Hepatocyte (in vitro differentiated cells): ENCODE results near the gene CEP83. TPM values are rescaled to one million over a fixed set of nuclear protein-coding genes. Genes with fewer than 3 reads are reported as not detected.

ENCODE experiments used
- DNase-seq: peaks from one replicate; pipeline ENCODE4 v3.0.0-alpha.2; 2016; ENCODE audit warnings: low spot score
- H2AFZ ChIP-seq: fragments of 200-600 bp; sonication (generic); 2 replicates; pipeline ENCODE4 v1.6.0; 2016; ENCODE audit warnings: antibody characterized with exemption, mild to moderate bottlenecking
- H3K27ac ChIP-seq: fragments of 200-600 bp; sonication (generic); 2 replicates; pipeline ENCODE4 v1.5.1; 2016; ENCODE audit warnings: mild to moderate bottlenecking
- H3K27me3 ChIP-seq: fragments of 200-600 bp; sonication (generic); 2 replicates; pipeline ENCODE4 v1.6.1; 2016
- H3K36me3 ChIP-seq: fragments of 200-600 bp; sonication (generic); replicated peaks from 2 replicates; pipeline ENCODE4 v1.5.1; 2016; ENCODE audit warnings: low read depth; ENCODE audit not compliant: insufficient read depth
- H3K4me1 ChIP-seq: fragments of 200-600 bp; sonication (generic); 2 replicates; pipeline ENCODE4 v1.5.1; 2016; ENCODE audit warnings: mild to moderate bottlenecking, moderate library complexity; ENCODE audit not compliant: insufficient read depth
- H3K4me2 ChIP-seq: fragments of 200-600 bp; sonication (generic); 2 replicates; pipeline ENCODE4 v1.6.0; 2016
- H3K4me3 ChIP-seq: fragments of 200-600 bp; sonication (generic); 2 replicates; pipeline ENCODE4 v1.5.1; 2016; ENCODE audit warnings: mild to moderate bottlenecking
- H3K79me2 ChIP-seq: fragments of 200-600 bp; sonication (generic); 2 replicates; pipeline ENCODE4 v1.6.0; 2017; ENCODE audit warnings: mild to moderate bottlenecking
- H3K9me2 ChIP-seq: fragments of 200-600 bp; sonication (generic); replicated peaks from 2 replicates; pipeline ENCODE4 v1.6.0; 2017; ENCODE audit warnings: mild to moderate bottlenecking; ENCODE audit not compliant: insufficient read depth
- H3K9me3 ChIP-seq: fragments of 200-600 bp; sonication (generic); 2 replicates; pipeline ENCODE4 v1.5.1; 2016; ENCODE audit warnings: low read depth, mild to moderate bottlenecking
- H4K20me1 ChIP-seq: fragments of 200-600 bp; sonication (generic); 2 replicates; pipeline ENCODE4 v1.6.0; 2016; ENCODE audit warnings: mild to moderate bottlenecking; ENCODE audit not compliant: insufficient read depth, poor library complexity, severe bottlenecking
- EZH2 ChIP-seq: fragments of 200-600 bp; sonication (generic); IDR thresholded peaks from 2 replicates; pipeline ENCODE4 v1.6.1; 2016; ENCODE audit warnings: antibody characterized with exemption, mild to moderate bottlenecking, borderline replicate concordance
- EZH2phosphoT487 ChIP-seq: fragments of 200-600 bp; sonication (generic); IDR thresholded peaks from one replicate; pipeline ENCODE4 v1.6.1; 2018; ENCODE audit warnings: antibody characterized with exemption, mild to moderate bottlenecking, low read depth, moderate library complexity; ENCODE audit not compliant: unreplicated experiment, severe bottlenecking
- WGBS: methylation state at CpG from one replicate; pipeline ENCODE4 v1.1.6; 2016; ENCODE audit warnings: low lambda C conversion rate; ENCODE audit errors: missing lambda C conversion rate; 5-methylcytosine and 5-hydroxymethylcytosine counted together
- polyA plus RNA-seq: library from polyadenylated mRNA; unstranded; fragments of >200 nt; fragmentation: Nextera tagmentation; extraction: Ambion mirVana; gene quantifications from 2 replicates; pipeline ENCODE4 v1.2.1, GENCODE V29; 2016
- total RNA-seq: library from RNA; depleted of rRNA; stranded (reverse); fragments of >200 nt; gene quantifications from 2 replicates; pipeline ENCODE4 v1.2.3, GENCODE V29; 2014
- TF ChIP-seq, protein P1 (sequence below): fragments of 200-600 bp; sonication (generic); IDR thresholded peaks from 2 replicates; pipeline ENCODE4 v1.5.1; 2016; ENCODE audit warnings: antibody characterized with exemption, mild to moderate bottlenecking; ENCODE audit not compliant: poor library complexity

CEP83 gene
- total and polyA plus RNA-seq, 2 experiments from 2014 or later = 3.7 to 20.1 TPM

DNA sequence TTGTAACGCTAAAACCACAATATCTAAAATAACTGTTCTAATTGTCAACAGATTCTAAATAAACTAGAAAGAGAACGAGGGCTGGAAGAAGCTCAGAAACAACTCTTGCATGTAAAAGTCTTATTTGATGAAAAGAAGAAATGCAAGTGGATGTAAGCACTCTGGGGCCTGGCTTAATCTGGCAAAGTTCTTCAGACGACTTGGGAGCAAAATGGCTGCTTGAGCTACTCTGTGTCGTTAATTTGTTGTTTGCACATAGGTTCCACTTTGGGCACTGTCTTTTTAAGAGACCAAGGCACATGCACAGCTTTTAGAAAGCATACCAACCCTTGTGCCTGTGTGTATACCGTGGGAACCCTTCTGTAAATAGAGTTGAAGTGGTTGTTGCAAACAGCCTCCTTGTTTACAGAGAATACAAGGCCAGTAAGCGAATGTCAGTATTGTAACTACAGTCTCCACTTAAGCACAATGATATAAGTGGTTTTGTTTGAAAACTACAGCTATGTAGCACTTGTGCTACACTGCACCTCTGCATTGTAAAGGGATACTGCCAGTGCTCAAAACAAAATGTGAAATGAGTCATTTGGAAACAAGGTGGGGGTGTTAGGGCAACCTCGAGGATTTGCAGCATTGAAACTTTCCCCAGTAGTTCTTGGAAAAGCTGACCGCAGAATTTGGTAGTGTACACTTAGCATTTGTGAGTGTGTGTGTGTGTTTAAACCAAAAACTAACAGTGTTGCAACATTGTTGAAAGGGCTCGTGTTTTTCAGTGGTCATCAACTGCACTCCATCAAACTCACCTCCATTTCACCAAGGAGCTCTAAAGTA is 154.3 kb downstream of the CEP83 start:
- Histone ChIP-seq H3K27ac (peak overlapping the region; percentile 26), H3K36me3 (peaks cover 2% of the 10 kb centered on the region), H3K4me3 (no peak overlapping the region), H3K79me2 (no peaks in the 10 kb centered on the region), H3K9me3 (no peaks in the 10 kb centered on the region), H3K27me3 (no peaks in the 10 kb centered on the region), H4K20me1 (no peaks in the 10 kb centered on the region), H3K9me2 (no peaks in the 10 kb centered on the region), H3K4me1 (no peaks in the 10 kb centered on the region), H2AFZ (no peak overlapping the region), H3K4me2 (no peak overlapping the region)
- DNase-seq = no peak
- TF ChIP-seq EZH2phosphoT487 (no peak), EZH2 (no peak)
- TF ChIP-seq, protein P1, sequence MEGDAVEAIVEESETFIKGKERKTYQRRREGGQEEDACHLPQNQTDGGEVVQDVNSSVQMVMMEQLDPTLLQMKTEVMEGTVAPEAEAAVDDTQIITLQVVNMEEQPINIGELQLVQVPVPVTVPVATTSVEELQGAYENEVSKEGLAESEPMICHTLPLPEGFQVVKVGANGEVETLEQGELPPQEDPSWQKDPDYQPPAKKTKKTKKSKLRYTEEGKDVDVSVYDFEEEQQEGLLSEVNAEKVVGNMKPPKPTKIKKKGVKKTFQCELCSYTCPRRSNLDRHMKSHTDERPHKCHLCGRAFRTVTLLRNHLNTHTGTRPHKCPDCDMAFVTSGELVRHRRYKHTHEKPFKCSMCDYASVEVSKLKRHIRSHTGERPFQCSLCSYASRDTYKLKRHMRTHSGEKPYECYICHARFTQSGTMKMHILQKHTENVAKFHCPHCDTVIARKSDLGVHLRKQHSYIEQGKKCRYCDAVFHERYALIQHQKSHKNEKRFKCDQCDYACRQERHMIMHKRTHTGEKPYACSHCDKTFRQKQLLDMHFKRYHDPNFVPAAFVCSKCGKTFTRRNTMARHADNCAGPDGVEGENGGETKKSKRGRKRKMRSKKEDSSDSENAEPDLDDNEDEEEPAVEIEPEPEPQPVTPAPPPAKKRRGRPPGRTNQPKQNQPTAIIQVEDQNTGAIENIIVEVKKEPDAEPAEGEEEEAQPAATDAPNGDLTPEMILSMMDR = no peak
- WGBS = 55% methylated on average over 9 of the region's 9 CpGs

- H2AFZ ChIP-seq = no peak overlapping the region
- TF ChIP-seq EZH2 = no peak
- TF ChIP-seq, protein P1 = no peak
- no peak for TF ChIP-seq EZH2phosphoT487
- WGBS = 61% methylated on average over 3 of the region's 3 CpGs
Observed at GRCh38 chr12:94304566-94305061, 155.1 kb downstream of the CEP83 start.

DNA sequence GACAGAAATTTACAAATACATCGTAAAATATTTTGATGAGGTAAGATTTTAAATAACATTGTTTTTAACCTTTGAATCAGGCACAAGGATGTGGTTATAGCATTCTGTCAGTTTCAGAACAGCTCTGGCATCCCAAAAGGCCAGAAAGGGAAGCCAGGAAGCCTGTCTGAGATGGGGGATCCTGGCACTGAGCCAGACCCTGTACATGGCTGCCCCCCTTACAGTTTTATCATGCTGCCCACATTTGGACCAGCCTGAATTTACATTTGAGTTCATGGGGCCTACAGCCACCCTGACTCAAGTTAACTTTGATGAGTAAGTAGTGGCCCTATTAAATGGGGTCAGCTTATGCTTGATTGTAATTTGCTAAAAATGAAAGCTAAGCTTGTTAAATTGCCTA is 155.7 kb downstream of the CEP83 start:
- no peak for DNase-seq
- TF ChIP-seq EZH2 (no peak), EZH2phosphoT487 (no peak)
- TF ChIP-seq, protein P1 = no peak
- no peaks in the 10 kb centered on the region for H3K4me1 ChIP-seq
- no peak overlapping the region for H3K4me3 ChIP-seq
- H3K27ac ChIP-seq = no peak overlapping the region
- H4K20me1 ChIP-seq = no peaks in the 10 kb centered on the region
- no peaks in the 10 kb centered on the region for H3K27me3 ChIP-seq
- H3K9me2 ChIP-seq = no peaks in the 10 kb centered on the region
- H3K79me2 ChIP-seq = no peaks in the 10 kb centered on the region
- no peak overlapping the region for H2AFZ ChIP-seq
- H3K4me2 ChIP-seq = no peak overlapping the region
- peaks cover 2% of the 10 kb centered on the region for H3K36me3 ChIP-seq
- 100% methylated on average over 1 of the region's 1 CpG for WGBS
- H3K9me3 ChIP-seq = no peaks in the 10 kb centered on the region

More at GRCh38 chr12:94304566-94305061, 155.1 kb downstream of the CEP83 start:
- no peaks in the 10 kb centered on the region for H4K20me1 ChIP-seq
- H3K79me2 ChIP-seq = no peaks in the 10 kb centered on the region
- H3K4me3 ChIP-seq = no peak overlapping the region
- H3K4me1 ChIP-seq = no peaks in the 10 kb centered on the region
- no peaks in the 10 kb centered on the region for H3K9me2 ChIP-seq
- no peak overlapping the region for H3K4me2 ChIP-seq
- H3K36me3 ChIP-seq = peaks cover 2% of the 10 kb centered on the region
- H3K27ac ChIP-seq = no peak overlapping the region
- no peaks in the 10 kb centered on the region for H3K27me3 ChIP-seq
- no peak for DNase-seq
- no peaks in the 10 kb centered on the region for H3K9me3 ChIP-seq
